Vagina (tissue), 2 donors: ENCODE results near the gene GUCY1A1. TPM values are rescaled to one million over a fixed set of nuclear protein-coding genes. Genes with fewer than 3 reads are reported as not detected.

ENCODE experiments used
- DNase-seq, 2 donors: peaks; one replicate each; pipeline ENCODE4 v3.0.0-alpha.2; 2017; ENCODE audit errors: extremely low spot score in 2 of 2
- H3K27ac ChIP-seq: fragments of 200-600 bp; sonication (generic); one replicate; pipeline ENCODE4 v1.5.1; 2019
- H3K27me3 ChIP-seq: fragments of 200-600 bp; sonication (generic); one replicate; pipeline ENCODE4 v1.5.1; 2019
- H3K36me3 ChIP-seq, 2 donors: fragments of 200-600 bp; sonication (generic); one replicate each; pipeline ENCODE4 v1.5.1; 2017 to 2019
- H3K4me1 ChIP-seq: fragments of 200-600 bp; sonication (generic); one replicate; pipeline ENCODE4 v1.5.1; 2019
- H3K4me3 ChIP-seq, 2 donors: fragments of 200-600 bp; sonication (generic); 1 replicate in 1 of 2; 2 replicates in 1 of 2; pipeline ENCODE4 v1.5.1; 2016 to 2019
- H3K9me3 ChIP-seq: fragments of 200-600 bp; sonication (generic); one replicate; pipeline ENCODE4 v1.5.1; 2019
- POLR2A ChIP-seq, 2 donors: fragments of 450-650 bp; IDR thresholded peaks; one replicate each; pipeline ENCODE4 v1.6.1; 2017; ENCODE audit warnings: antibody characterized with exemption in 2 of 2, mild to moderate bottlenecking in 2 of 2, moderate library complexity in 2 of 2
- POLR2AphosphoS5 ChIP-seq, 2 donors: sonication (generic); formaldehyde crosslinking; IDR thresholded peaks; one replicate each; pipeline ENCODE4 v1.9.0; 2017; ENCODE audit warnings: antibody characterized with exemption in 2 of 2, mild to moderate bottlenecking in 2 of 2, low read depth in 1 of 2; ENCODE audit not compliant: insufficient read depth in 1 of 2
- intact Hi-C: fragments of 100-400 bp; cut with DNase I; formaldehyde crosslinking; loops from one replicate; pipeline ENCODE4 v1.15.1; 2023
- total RNA-seq: library from RNA; depleted of rRNA; stranded (reverse); fragments of >200 nt; gene quantifications from one replicate; pipeline ENCODE4 v1.2.3, GENCODE V29; 2016
- TF ChIP-seq, protein P1 (sequence below), 3 experiments: fragments of 450-650 bp in 2 of 3; fragments of 200-600 bp in 1 of 3; sonication (generic) in 1 of 3; IDR thresholded peaks; one replicate each; pipeline ENCODE4 v1.5.1; 2017 to 2019; ENCODE audit warnings: antibody characterized with exemption in 3 of 3, mild to moderate bottlenecking in 2 of 3, moderate library complexity in 2 of 3

Gene GUCY1A1
- total RNA-seq, 1 donor from 2014 or later = 21.6 TPM

DNA sequence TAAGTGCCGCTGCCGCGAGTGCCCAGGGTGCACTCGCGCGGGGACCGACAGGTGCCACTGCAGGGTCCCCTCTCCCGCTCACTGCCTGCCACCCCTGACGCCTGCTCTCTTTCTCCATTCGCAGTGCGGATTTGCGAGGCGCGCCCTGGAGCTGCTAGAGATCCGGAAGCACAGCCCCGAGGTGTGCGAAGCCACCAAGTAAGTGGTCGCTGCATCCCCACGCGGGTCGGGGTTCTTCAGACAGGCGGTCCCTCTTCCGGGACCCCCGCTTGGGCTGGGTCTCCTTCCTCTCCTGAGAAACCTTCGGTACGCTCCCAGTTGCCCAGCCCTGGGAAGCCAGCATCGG lies 547 bp downstream of the GUCY1A1 start:
- Histone ChIP-seq H3K4me1 (peaks cover 4% of the 10 kb centered on the region), H3K27ac (peak overlapping the region; percentile 94), H3K36me3 (no peaks in the 10 kb centered on the region), H3K9me3 (no peaks in the 10 kb centered on the region), H3K4me3 (peak overlapping the region; percentile 63 to 82), H3K27me3 (no peaks in the 10 kb centered on the region)
- TF ChIP-seq, protein P1, sequence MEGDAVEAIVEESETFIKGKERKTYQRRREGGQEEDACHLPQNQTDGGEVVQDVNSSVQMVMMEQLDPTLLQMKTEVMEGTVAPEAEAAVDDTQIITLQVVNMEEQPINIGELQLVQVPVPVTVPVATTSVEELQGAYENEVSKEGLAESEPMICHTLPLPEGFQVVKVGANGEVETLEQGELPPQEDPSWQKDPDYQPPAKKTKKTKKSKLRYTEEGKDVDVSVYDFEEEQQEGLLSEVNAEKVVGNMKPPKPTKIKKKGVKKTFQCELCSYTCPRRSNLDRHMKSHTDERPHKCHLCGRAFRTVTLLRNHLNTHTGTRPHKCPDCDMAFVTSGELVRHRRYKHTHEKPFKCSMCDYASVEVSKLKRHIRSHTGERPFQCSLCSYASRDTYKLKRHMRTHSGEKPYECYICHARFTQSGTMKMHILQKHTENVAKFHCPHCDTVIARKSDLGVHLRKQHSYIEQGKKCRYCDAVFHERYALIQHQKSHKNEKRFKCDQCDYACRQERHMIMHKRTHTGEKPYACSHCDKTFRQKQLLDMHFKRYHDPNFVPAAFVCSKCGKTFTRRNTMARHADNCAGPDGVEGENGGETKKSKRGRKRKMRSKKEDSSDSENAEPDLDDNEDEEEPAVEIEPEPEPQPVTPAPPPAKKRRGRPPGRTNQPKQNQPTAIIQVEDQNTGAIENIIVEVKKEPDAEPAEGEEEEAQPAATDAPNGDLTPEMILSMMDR (IDR thresholded peaks at IDR 0.05) = no peak
- no peak for TF ChIP-seq POLR2A (IDR thresholded peaks at IDR 0.05)
- TF ChIP-seq POLR2AphosphoS5 (IDR thresholded peaks at IDR 0.05; ENCODE audit: insufficient read depth in 1 of 2, low read depth in 1 of 2) = peak in 1 of 2 donors; percentile 40
- no peak for DNase-seq
- intact Hi-C loops = loop anchor here (10.0 kb wide), 2 partner anchors 62 to 108 kb away; no protein-coding TSS in a partner anchor

DNA sequence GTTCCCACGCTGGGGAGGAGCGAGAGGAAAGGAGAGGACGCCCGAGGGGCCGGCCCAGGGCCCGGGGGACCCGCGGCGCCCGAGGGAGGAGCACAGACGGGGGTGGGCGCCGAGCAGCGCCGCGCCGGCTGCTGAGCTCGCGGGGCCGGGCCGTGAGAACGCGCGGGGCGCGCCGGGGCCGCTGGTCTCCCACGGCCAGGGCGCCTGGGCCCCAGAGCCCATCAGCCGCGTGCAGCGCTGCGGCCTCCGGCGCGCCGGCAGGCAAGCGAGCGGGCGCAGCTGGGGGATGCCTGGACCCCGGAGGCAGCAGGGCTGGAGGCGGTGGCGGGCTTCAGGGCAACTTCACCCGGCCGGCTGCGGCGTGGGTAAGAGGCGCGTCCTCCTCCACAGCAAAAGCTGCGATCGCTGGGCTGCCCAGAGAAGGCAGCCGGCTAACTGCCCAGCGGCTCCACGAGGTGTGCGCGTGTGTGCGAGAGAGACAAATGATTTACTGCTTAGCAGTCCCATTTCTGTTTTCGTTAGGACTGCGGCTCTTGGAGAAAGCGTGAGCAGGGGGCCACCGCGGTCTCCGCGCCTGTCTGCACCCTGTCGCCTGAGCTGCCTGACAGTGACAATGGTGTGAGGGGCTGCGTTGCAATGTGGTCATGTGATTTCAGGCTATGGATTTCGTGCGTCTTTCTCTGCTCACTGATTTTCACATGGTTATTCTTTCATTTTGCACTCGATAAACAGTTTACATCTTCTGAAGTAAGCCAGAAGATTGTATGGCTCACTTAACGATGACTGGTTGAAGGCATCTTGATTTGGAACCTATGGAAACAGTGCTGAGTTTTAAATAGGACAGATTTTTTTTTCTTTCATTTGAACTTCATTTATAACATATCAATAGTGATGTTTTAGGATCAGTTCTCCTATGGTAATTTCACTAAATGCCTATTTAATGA lies 1.2 kb downstream of the GUCY1A1 start:
- Histone ChIP-seq H3K4me3 (peak overlapping the region; percentile 63 to 82), H3K4me1 (peaks cover 6% of the 10 kb centered on the region), H3K9me3 (no peaks in the 10 kb centered on the region), H3K27me3 (no peaks in the 10 kb centered on the region), H3K36me3 (no peaks in the 10 kb centered on the region), H3K27ac (peak overlapping the region; percentile 94)
- no peak for DNase-seq
- TF ChIP-seq, protein P1 (IDR thresholded peaks at IDR 0.05) = no peak
- TF ChIP-seq POLR2AphosphoS5 (IDR thresholded peaks at IDR 0.05; ENCODE audit: insufficient read depth in 1 of 2, low read depth in 1 of 2) = peak in 1 of 2 donors; percentile 46
- intact Hi-C loops = loop anchor here (10.0 kb wide), 2 partner anchors 63 to 107 kb away; no protein-coding TSS in a partner anchor

DNA sequence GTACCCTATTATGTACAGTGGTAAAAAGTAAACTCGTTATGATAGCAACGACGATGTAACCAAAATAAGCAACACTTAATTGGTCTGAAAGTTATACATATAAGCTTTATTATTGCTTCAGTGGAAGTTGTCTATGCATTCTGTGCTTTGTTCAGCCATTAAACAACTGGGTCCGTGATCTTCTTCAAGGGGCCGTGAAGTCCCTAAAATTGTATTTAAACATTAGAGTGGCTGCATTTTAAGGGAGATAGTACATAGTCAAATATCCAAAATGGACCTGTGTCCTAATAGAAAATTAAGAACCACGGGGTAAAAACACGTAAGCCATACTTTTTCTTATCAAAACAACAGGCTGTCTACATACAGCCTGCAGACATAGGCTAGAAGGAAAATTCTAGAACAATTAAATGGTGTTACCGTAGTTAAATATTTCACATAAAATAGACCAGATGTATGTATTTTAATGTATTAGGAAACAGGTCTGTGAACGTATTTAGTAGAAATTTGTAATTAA lies 2.1 kb downstream of the GUCY1A1 start:
- Histone ChIP-seq H3K4me3 (peak overlapping the region; percentile 4 to 63), H3K36me3 (no peaks in the 10 kb centered on the region), H3K27ac (peak overlapping the region; percentile 94), H3K9me3 (no peaks in the 10 kb centered on the region), H3K4me1 (peaks cover 9% of the 10 kb centered on the region), H3K27me3 (no peaks in the 10 kb centered on the region)
- no peak for TF ChIP-seq POLR2A (IDR thresholded peaks at IDR 0.05)
- no peak for TF ChIP-seq POLR2AphosphoS5 (IDR thresholded peaks at IDR 0.05; ENCODE audit: insufficient read depth in 1 of 2, low read depth in 1 of 2)
- DNase-seq = no peak
- intact Hi-C loops = loop anchor here (10.0 kb wide), 2 partner anchors 64 to 106 kb away; no protein-coding TSS in a partner anchor

DNA sequence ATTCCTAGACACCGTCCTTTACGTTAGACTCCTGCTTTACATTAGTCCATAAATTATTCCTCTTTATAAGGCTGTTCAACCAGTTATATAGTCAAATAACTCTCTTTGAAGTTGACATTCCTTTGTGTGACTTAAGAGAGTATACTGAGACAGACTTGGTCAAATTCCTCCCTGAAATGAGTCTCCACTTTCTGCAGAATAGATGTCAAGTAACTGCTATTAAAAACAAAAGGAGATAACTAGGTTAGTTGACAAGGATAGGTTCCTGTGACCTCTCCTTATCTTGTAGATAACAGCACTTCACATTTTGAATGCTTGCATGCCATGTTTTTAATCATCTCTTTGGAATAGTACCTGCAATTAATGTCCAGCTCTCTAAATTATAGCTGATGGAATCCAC lies 5.7 kb downstream of the GUCY1A1 start:
- intact Hi-C loops = loop anchor here (10.0 kb wide), 1 partner anchor 148 kb away; no protein-coding TSS in a partner anchor

DNA sequence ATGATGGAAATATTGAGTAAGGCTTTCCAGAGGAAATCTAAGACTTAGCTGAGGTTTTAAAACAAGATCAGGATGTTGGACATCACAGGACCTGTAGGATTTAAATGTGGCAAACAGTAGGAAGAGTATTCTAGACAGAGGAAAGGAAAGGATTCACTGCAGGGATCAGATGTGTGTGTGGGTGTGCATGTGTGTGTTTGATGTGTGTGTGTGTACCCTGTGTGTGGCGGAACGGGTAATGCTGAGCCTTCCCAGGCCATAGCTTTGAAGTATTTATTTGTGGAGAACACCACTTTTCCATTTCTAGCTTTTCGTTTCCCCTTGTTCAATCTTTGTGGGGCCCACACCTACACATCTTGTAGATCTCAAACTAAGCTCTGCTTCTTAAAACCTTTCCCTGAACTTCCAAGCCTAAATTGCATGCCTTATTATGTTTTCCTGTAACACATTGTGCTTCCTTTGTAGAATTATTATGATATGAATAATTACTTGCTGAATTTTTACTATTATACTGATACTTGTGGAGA lies 6.9 kb downstream of the GUCY1A1 start:
- Histone ChIP-seq H3K27ac (no peak overlapping the region), H3K4me3 (no peak overlapping the region), H3K4me1 (peaks cover 27% of the 10 kb centered on the region), H3K9me3 (no peaks in the 10 kb centered on the region), H3K27me3 (no peaks in the 10 kb centered on the region), H3K36me3 (no peaks in the 10 kb centered on the region)
- no peak for TF ChIP-seq POLR2A (IDR thresholded peaks at IDR 0.05)
- TF ChIP-seq, protein P1 (IDR thresholded peaks at IDR 0.05) = no peak
- DNase-seq = no peak
- intact Hi-C loops = loop anchor here (10.0 kb wide), 1 partner anchor 149 kb away; no protein-coding TSS in a partner anchor

More for the DNA sequence above, 5.7 kb downstream of the GUCY1A1 start:
- H3K9me3 ChIP-seq = no peaks in the 10 kb centered on the region
- TF ChIP-seq, protein P1 (IDR thresholded peaks at IDR 0.05) = no peak
- no peak for TF ChIP-seq POLR2A (IDR thresholded peaks at IDR 0.05)
- no peak for TF ChIP-seq POLR2AphosphoS5 (IDR thresholded peaks at IDR 0.05; ENCODE audit: insufficient read depth in 1 of 2, low read depth in 1 of 2)
- DNase-seq = no peak
- no peak overlapping the region for H3K27ac ChIP-seq
- H3K27me3 ChIP-seq = no peaks in the 10 kb centered on the region
- no peak overlapping the region for H3K4me3 ChIP-seq
- peaks cover 21% of the 10 kb centered on the region for H3K4me1 ChIP-seq
- no peaks in the 10 kb centered on the region for H3K36me3 ChIP-seq
